Vagina (tissue), 2 donors: Measurements from ENCODE around the gene STARD3.

Experiments used
- POLR2A ChIP-seq, 2 donors: fragments of 450-650 bp; IDR thresholded peaks; one replicate each; pipeline ENCODE4 v1.6.1; 2017; ENCODE audit warnings: antibody characterized with exemption in 2 of 2, mild to moderate bottlenecking in 2 of 2, moderate library complexity in 2 of 2
- POLR2AphosphoS5 ChIP-seq, 2 donors: sonication (generic); formaldehyde crosslinking; IDR thresholded peaks; one replicate each; pipeline ENCODE4 v1.9.0; 2017; ENCODE audit warnings: antibody characterized with exemption in 2 of 2, mild to moderate bottlenecking in 2 of 2, low read depth in 1 of 2; ENCODE audit not compliant: insufficient read depth in 1 of 2
- TF ChIP-seq, protein P1 (sequence below), 3 experiments: fragments of 450-650 bp in 2 of 3; fragments of 200-600 bp in 1 of 3; sonication (generic) in 1 of 3; IDR thresholded peaks; one replicate each; pipeline ENCODE4 v1.5.1; 2017 to 2019; ENCODE audit warnings: antibody characterized with exemption in 3 of 3, mild to moderate bottlenecking in 2 of 3, moderate library complexity in 2 of 3

DNA sequence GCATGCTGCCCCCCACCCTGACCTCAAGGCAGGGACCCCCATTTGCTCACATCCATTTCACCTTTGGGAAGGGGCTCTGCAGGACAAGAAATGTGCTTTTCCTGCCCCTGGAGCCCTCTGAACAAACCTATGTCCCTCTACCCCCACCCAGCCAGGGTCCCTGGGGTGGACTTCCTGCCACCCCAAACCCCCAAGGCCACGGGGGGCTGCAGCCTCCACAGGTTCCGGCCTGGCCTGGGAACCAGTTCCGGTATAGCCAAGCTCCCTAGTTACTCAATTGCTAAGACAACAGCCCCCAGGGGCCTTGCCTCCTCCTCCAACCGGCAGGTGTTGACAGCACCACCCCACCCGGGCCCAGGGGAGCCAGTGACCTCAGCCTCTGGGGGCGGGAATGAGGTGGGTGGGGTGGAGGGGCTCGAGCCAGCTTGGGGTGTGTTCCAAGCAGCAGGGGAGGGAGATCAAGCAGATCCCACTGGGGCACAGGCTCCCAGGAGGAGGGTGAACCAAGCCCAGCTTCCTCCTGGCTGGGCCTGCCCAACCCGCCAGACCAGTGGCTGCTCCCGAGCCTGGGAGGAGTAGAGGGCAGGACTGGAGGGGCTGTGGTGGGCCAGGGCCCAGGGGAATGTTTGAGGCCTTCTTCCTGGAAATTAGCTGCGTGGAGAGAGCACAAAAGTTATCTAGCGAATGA, 37.9 kb downstream of the STARD3 start:
- TF ChIP-seq, protein P1, sequence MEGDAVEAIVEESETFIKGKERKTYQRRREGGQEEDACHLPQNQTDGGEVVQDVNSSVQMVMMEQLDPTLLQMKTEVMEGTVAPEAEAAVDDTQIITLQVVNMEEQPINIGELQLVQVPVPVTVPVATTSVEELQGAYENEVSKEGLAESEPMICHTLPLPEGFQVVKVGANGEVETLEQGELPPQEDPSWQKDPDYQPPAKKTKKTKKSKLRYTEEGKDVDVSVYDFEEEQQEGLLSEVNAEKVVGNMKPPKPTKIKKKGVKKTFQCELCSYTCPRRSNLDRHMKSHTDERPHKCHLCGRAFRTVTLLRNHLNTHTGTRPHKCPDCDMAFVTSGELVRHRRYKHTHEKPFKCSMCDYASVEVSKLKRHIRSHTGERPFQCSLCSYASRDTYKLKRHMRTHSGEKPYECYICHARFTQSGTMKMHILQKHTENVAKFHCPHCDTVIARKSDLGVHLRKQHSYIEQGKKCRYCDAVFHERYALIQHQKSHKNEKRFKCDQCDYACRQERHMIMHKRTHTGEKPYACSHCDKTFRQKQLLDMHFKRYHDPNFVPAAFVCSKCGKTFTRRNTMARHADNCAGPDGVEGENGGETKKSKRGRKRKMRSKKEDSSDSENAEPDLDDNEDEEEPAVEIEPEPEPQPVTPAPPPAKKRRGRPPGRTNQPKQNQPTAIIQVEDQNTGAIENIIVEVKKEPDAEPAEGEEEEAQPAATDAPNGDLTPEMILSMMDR (IDR thresholded peaks at IDR 0.05) = no peak
- TF ChIP-seq POLR2A (IDR thresholded peaks at IDR 0.05) (no peak), POLR2AphosphoS5 (IDR thresholded peaks at IDR 0.05; ENCODE audit: insufficient read depth in 1 of 2, low read depth in 1 of 2) (no peak)
